Peyer's patch (tissue), 4 donors: ENCODE measurements around the gene ARMH3.

ENCODE experiments used
- CTCF ChIP-seq, 6 experiments: fragments of 450-650 bp in 4 of 6; fragments of 200-600 bp in 2 of 6; sonication (generic) in 1 of 6; IDR thresholded peaks; one replicate each; pipeline ENCODE4 v1.5.1; 2017 to 2019; ENCODE audit warnings: antibody characterized with exemption in 6 of 6, mild to moderate bottlenecking in 3 of 6, moderate library complexity in 1 of 6
- POLR2A ChIP-seq, 2 donors: fragments of 450-650 bp; IDR thresholded peaks; one replicate each; pipeline ENCODE4 v1.5.1; 2017; ENCODE audit warnings: antibody characterized with exemption in 2 of 2, mild to moderate bottlenecking in 2 of 2, moderate library complexity in 2 of 2

DNA sequence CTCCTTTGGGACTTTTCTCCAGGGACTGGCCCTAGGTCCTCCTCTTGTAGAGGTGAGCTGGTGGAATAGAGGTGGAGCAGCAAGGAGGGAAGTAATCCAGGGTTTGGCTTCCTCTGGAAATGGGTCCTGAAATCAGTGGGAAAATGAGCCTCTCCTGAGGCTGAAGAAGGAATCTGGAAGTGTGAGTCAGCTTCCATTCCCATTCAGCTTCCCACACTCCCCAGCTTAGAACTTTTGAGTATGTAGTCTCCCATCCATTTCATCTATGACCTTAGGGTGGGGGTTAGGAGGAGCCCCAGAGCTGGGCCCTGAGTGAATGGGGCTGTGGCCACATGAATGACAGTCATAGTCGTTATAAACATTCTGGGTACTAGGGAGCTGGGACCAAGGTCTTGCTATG lies 46.4 kb upstream of the ARMH3 start:
- TF ChIP-seq CTCF (IDR thresholded peaks at IDR 0.05) (no peak), POLR2A (IDR thresholded peaks at IDR 0.05) (no peak)
